ENCODE results near the gene ARHGAP18. TPM values are rescaled to one million over a fixed set of nuclear protein-coding genes. Genes with fewer than 3 reads are reported as not detected.

The ARHGAP18 gene
- total and polyA plus RNA-seq, 8 donors, result 6.0 to 104 (median 30.2) TPM

- Histone ChIP-seq H3K27ac (no peak overlapping the region), H3K4me3 (no peak overlapping the region), H3K4me1 (no peaks in the 10 kb centered on the region), H3K9me3 (no peaks in the 10 kb centered on the region), H3K27me3 (no peaks in the 10 kb centered on the region), H3K36me3 (peaks cover 0 to 46% (median 29%) of the 10 kb centered on the region in 4 donors)
- DNase-seq, result no peak
- no peak for TF ChIP-seq EP300 (IDR thresholded peaks at IDR 0.05)
- no peak for TF ChIP-seq POLR2A (IDR thresholded peaks at IDR 0.05)
- no peak for TF ChIP-seq POLR2AphosphoS5 (IDR thresholded peaks at IDR 0.05)
- no peak for TF ChIP-seq CTCF (IDR thresholded peaks at IDR 0.05)
- intact Hi-C loops (cut with DNase I; ENCODE audit: low total_unique reads), result no loop called here
Observed at GRCh38 chr6:129612440-129612839, 97.5 kb downstream of the ARHGAP18 start.

- peaks cover 0 to 3% (median 0%) of the 10 kb centered on the region in 4 donors for H3K4me1 ChIP-seq
- peaks cover 4 to 50% (median 34%) of the 10 kb centered on the region in 4 donors for H3K36me3 ChIP-seq
- no peaks in the 10 kb centered on the region for H3K27me3 ChIP-seq
- TF ChIP-seq POLR2AphosphoS5 (IDR thresholded peaks at IDR 0.05), result no peak
- TF ChIP-seq EP300 (IDR thresholded peaks at IDR 0.05), result no peak
- TF ChIP-seq POLR2A (IDR thresholded peaks at IDR 0.05), result no peak
- no peak for TF ChIP-seq CTCF (IDR thresholded peaks at IDR 0.05)
- no peak overlapping the region for H3K4me3 ChIP-seq
- intact Hi-C loops (cut with DNase I; ENCODE audit: low total_unique reads), result no loop called here
- 67 to 79% (median 74%) methylated on average over 4 of the region's 4 CpGs for WGBS, 5 donors
- H3K27ac ChIP-seq, result no peak overlapping the region
- no peaks in the 10 kb centered on the region for H3K9me3 ChIP-seq
- DNase-seq, result no peak
Observed at GRCh38 chr6:129609635-129610034, 100.3 kb downstream of the ARHGAP18 start.

GRCh38 chr6:129608886-129609537 is 101.0 kb downstream of the ARHGAP18 start:
- 64 to 79% (median 67%) methylated on average over 3 of the region's 3 CpGs for WGBS, 5 donors

GRCh38 chr6:129607581-129608186 is 102.3 kb downstream of the ARHGAP18 start:
- Histone ChIP-seq H3K4me1 (peaks cover 0 to 3% (median 0%) of the 10 kb centered on the region in 4 donors), H3K36me3 (peaks cover 6 to 62% (median 38%) of the 10 kb centered on the region in 4 donors), H3K27me3 (no peaks in the 10 kb centered on the region), H3K27ac (no peak overlapping the region), H3K4me3 (no peak overlapping the region), H3K9me3 (no peaks in the 10 kb centered on the region)
- TF ChIP-seq EP300 (IDR thresholded peaks at IDR 0.05) (no peak), POLR2AphosphoS5 (IDR thresholded peaks at IDR 0.05) (no peak), POLR2A (IDR thresholded peaks at IDR 0.05) (no peak), CTCF (IDR thresholded peaks at IDR 0.05) (no peak)
- intact Hi-C loops (cut with DNase I; ENCODE audit: low total_unique reads), result no loop called here
- no peak for DNase-seq
- whole genome bisulfite sequencing, 5 donors, result 49 to 67% (median 63%) methylated on average over 6 of the region's 6 CpGs

More at GRCh38 chr6:129608886-129609537, 101.0 kb downstream of the ARHGAP18 start:
- Histone ChIP-seq H3K36me3 (peaks cover 4 to 52% (median 36%) of the 10 kb centered on the region in 4 donors), H3K9me3 (no peaks in the 10 kb centered on the region), H3K4me1 (peaks cover 0 to 3% (median 0%) of the 10 kb centered on the region in 4 donors), H3K27ac (no peak overlapping the region), H3K27me3 (no peaks in the 10 kb centered on the region), H3K4me3 (no peak overlapping the region)
- no peak for TF ChIP-seq CTCF (IDR thresholded peaks at IDR 0.05)
- no peak for TF ChIP-seq POLR2A (IDR thresholded peaks at IDR 0.05)
- TF ChIP-seq POLR2AphosphoS5 (IDR thresholded peaks at IDR 0.05), result no peak
- TF ChIP-seq EP300 (IDR thresholded peaks at IDR 0.05), result no peak
- peak in 1 of 2 donors; percentile 49 for DNase-seq
- intact Hi-C loops (cut with DNase I; ENCODE audit: low total_unique reads), result no loop called here
